Thyroid gland (tissue), 4 donors: ENCODE data around the gene TNFSF13. TPM values are rescaled to one million over a fixed set of nuclear protein-coding genes. Genes with fewer than 3 reads are reported as not detected.

Experiments
- DNase-seq, 2 donors: peaks; one replicate each; pipeline ENCODE4 v3.0.0-alpha.2; 2019
- H3K27ac ChIP-seq, 3 donors: fragments of 200-600 bp; sonication (generic); 1 replicate in 2 of 3; 2 replicates in 1 of 3; pipeline ENCODE4 v1.5.1; 2016 to 2019; ENCODE audit warnings: mild to moderate bottlenecking in 1 of 3, moderate library complexity in 1 of 3
- H3K27me3 ChIP-seq: fragments of 200-600 bp; sonication (generic); one replicate; pipeline ENCODE4 v1.5.1; 2019
- H3K36me3 ChIP-seq, 2 donors: fragments of 200-600 bp; sonication (generic); one replicate each; pipeline ENCODE4 v1.5.1; 2016 to 2019
- H3K4me1 ChIP-seq, 2 donors: fragments of 200-600 bp; sonication (generic); one replicate each; pipeline ENCODE4 v1.5.1; 2017 to 2019
- H3K4me3 ChIP-seq, 3 donors: fragments of 200-600 bp; sonication (generic); replicated peaks in 1 of 3; 1 replicate in 2 of 3; 2 replicates in 1 of 3; pipeline ENCODE4 v1.5.1; 2016; ENCODE audit warnings: mild to moderate bottlenecking in 1 of 3
- H3K9me3 ChIP-seq: fragments of 200-600 bp; sonication (generic); one replicate; pipeline ENCODE4 v1.5.1; 2017
- POLR2A ChIP-seq, 2 donors: fragments of 450-650 bp; IDR thresholded peaks; one replicate each; pipeline ENCODE4 v1.6.1; 2017; ENCODE audit warnings: antibody characterized with exemption in 2 of 2, mild to moderate bottlenecking in 2 of 2, moderate library complexity in 1 of 2
- WGBS, 2 donors: methylation state at CpG; one replicate each; pipeline ENCODE4 v1.1.5; 2017; 5-methylcytosine and 5-hydroxymethylcytosine counted together
- intact Hi-C: fragments of 100-400 bp; cut with DNase I; formaldehyde crosslinking; loops from one replicate; pipeline ENCODE4 v1.15.1; 2023
- total RNA-seq, 4 donors: library from RNA; depleted of rRNA; stranded (reverse); fragments of >200 nt; gene quantifications; one replicate each; pipeline ENCODE4 v1.2.3, GENCODE V29; 2016
- TF ChIP-seq, protein P1 (sequence below), 6 experiments: fragments of 200-600 bp in 3 of 6; fragments of 450-650 bp in 3 of 6; sonication (generic) in 3 of 6; IDR thresholded peaks; one replicate each; pipeline ENCODE4 v1.5.1; 2016 to 2019; ENCODE audit warnings: antibody characterized with exemption in 6 of 6, mild to moderate bottlenecking in 2 of 6, inconsistent platforms in 1 of 6, moderate library complexity in 1 of 6

Gene TNFSF13
- total RNA-seq, 4 donors from 2014 or later, result 11.7 to 32.2 (median 24.8) TPM

DNA sequence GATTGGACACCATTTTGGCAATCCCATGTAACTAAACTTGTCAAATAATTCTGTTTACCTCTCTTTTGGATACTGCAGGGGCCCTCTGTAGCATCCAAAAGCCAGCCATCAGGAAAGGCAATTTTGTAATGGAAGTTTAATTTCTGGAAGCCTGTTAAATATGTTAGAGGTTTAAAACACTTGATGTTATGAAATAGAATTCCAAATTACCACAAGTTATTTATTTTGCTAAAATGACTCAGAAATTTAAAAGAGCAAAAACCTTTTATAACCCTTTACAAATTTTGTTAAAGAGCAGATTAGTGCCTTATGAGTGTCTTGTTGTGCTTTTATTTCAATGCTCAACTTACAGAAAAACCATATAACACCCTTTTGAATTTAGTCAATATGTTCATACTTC is 29.7 kb upstream of the TNFSF13 start:
- no peaks in the 10 kb centered on the region for H3K4me1 ChIP-seq
- no peaks in the 10 kb centered on the region for H3K9me3 ChIP-seq
- intact Hi-C loops, result no loop called here
- no peak for DNase-seq
- no peak overlapping the region for H3K27ac ChIP-seq
- H3K4me3 ChIP-seq, result no peak overlapping the region
- TF ChIP-seq, protein P1, sequence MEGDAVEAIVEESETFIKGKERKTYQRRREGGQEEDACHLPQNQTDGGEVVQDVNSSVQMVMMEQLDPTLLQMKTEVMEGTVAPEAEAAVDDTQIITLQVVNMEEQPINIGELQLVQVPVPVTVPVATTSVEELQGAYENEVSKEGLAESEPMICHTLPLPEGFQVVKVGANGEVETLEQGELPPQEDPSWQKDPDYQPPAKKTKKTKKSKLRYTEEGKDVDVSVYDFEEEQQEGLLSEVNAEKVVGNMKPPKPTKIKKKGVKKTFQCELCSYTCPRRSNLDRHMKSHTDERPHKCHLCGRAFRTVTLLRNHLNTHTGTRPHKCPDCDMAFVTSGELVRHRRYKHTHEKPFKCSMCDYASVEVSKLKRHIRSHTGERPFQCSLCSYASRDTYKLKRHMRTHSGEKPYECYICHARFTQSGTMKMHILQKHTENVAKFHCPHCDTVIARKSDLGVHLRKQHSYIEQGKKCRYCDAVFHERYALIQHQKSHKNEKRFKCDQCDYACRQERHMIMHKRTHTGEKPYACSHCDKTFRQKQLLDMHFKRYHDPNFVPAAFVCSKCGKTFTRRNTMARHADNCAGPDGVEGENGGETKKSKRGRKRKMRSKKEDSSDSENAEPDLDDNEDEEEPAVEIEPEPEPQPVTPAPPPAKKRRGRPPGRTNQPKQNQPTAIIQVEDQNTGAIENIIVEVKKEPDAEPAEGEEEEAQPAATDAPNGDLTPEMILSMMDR (IDR thresholded peaks at IDR 0.05), result no peak
- no peak for TF ChIP-seq POLR2A (IDR thresholded peaks at IDR 0.05)
- H3K36me3 ChIP-seq, result no peaks in the 10 kb centered on the region
- no peaks in the 10 kb centered on the region for H3K27me3 ChIP-seq

DNA sequence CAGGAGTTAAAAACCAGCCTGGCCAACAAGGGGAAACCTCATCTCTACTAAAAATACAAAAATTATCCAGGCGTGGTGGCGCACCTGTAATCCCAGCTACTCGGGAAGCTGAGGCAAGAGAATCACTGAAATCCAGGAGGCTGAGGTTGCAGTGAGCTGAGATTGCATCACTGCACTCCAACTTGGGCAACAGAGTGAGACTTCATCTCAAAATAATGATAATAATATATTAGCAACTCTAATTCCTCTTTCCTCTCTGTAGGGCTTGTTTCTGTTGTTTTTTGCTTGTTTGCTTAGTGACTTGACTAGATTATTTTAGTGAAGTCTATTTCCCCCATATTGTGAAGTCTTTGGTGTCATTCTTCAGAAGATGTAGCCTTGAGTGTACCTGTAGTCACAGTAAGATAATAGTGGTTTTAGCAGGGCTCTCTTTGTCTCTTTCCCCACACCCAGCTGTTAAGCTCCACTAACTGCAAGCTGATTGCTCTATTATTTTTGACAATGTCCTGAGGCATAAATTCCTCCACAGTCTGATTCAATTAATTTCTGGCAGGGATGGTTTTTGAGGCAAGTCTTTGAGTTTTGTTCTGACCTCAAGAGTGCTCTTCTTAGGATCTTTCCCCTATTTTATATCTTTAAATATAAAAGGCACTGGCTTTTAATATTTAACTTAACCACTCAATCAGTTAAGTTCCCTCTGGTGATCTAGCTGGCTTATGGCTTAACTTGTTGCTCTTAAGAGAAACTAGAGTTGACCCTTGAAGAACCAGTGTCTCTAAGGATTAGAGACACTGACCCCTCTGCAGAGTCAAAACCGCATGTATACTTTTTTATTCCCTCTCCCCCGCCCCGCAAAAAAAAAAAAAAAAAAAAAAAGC is 28.3 kb upstream of the TNFSF13 start:
- Histone ChIP-seq H3K4me1 (no peaks in the 10 kb centered on the region), H3K27ac (no peak overlapping the region), H3K36me3 (no peaks in the 10 kb centered on the region), H3K4me3 (no peak overlapping the region), H3K9me3 (no peaks in the 10 kb centered on the region), H3K27me3 (no peaks in the 10 kb centered on the region)
- intact Hi-C loops, result no loop called here
- 80 to 88% methylated on average over 6 of the region's 6 CpGs for WGBS, 2 donors
- DNase-seq, result no peak
- TF ChIP-seq POLR2A (IDR thresholded peaks at IDR 0.05), result no peak

DNA sequence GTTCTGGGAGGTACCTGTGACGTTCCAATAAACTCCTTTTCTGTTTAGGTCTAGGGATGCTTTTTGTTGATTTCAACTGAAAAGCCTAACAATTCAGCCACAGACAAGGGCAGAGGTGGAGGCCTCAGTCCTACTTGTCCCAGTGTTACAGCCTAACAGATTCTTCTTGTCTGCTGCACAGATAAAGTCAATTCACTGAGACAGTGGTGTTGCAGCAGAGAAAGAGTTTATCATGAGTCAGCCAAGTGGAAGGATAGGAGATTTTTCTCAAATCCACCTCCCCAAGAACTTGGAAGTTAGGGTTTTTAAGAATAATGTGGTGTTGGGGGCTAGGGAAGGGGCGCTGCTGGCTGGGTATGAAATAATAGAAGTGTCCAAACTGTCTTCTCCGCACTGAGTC is 20.5 kb upstream of the TNFSF13 start:
- no peak for DNase-seq
- intact Hi-C loops, result no loop called here
- no peaks in the 10 kb centered on the region for H3K9me3 ChIP-seq
- no peak overlapping the region for H3K4me3 ChIP-seq
- no peak overlapping the region for H3K27ac ChIP-seq
- TF ChIP-seq, protein P1 (IDR thresholded peaks at IDR 0.05), result no peak
- no peak for TF ChIP-seq POLR2A (IDR thresholded peaks at IDR 0.05)
- WGBS, 2 donors, result 75 to 87% methylated on average over 3 of the region's 3 CpGs
- no peaks in the 10 kb centered on the region for H3K36me3 ChIP-seq
- H3K4me1 ChIP-seq, result no peaks in the 10 kb centered on the region
- H3K27me3 ChIP-seq, result no peaks in the 10 kb centered on the region

DNA sequence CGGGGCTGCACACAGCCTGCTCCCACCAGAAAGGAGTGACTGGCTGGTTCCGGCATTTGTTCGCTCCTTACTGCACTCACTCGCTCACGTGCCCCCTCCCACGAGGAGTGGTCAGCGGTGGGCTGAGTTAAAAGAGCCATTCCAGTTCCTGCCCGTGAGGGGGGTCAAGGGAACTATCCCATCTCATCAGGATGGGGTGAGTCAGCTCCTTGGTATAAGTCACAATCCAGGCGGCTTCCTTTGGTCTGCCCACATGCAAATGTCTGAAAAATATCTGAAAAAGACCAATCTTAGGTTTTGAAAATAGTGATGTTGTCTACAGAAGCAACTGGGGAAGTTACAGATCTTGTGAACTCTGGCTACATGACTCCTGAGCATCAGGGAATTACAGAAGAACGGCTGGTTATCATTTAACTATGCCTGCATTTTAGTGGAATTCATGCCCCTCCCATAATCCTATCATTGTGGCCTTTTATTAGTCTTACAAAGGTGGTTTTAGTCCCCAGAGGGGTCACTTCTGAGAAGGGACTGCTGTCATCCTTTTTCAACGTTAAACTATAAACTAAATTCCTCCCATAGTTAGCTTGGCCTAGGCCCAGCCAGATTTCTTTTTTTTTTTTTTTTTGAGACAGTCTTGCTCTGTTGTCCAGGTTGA is 19.5 kb upstream of the TNFSF13 start:
- intact Hi-C loops, result no loop called here
- WGBS, 2 donors, result 74 to 80% methylated on average over 11 of the region's 11 CpGs
- Histone ChIP-seq H3K27me3 (no peaks in the 10 kb centered on the region), H3K4me3 (no peak overlapping the region), H3K9me3 (no peaks in the 10 kb centered on the region), H3K27ac (no peak overlapping the region), H3K36me3 (no peaks in the 10 kb centered on the region), H3K4me1 (no peaks in the 10 kb centered on the region)
- TF ChIP-seq, protein P1 (IDR thresholded peaks at IDR 0.05), result no peak
- DNase-seq, result no peak

DNA sequence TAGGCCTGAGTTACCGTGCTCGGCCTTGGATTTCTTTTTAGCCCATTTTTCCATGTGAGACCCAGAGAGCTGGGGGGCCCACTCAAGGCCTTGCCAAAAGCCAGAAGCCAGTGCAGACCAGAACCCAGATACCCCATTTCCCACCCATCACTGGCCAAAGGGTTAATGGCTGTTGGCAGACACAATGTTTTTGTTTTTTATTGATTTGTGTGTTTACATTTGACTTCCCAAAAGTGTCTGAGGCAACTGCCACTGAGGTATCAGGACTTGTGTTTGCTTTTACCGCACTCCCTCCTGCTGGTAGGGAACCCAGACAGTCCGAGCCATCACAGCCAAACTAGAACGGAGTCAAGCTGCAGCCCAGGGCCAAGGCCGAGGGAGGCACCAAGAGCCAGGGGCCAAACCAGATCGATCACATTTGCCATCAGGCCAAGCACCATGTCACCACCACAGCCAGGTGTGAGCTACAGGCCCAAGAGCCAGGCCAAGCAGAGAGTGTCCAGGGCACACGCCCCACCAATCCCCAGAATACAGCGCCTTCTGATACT is 17.4 kb upstream of the TNFSF13 start:
- Histone ChIP-seq H3K27me3 (no peaks in the 10 kb centered on the region), H3K9me3 (no peaks in the 10 kb centered on the region), H3K27ac (no peak overlapping the region), H3K36me3 (no peaks in the 10 kb centered on the region), H3K4me3 (no peak overlapping the region), H3K4me1 (no peaks in the 10 kb centered on the region)
- no peak for TF ChIP-seq POLR2A (IDR thresholded peaks at IDR 0.05)
- TF ChIP-seq, protein P1 (IDR thresholded peaks at IDR 0.05), result no peak
- DNase-seq, result no peak
- WGBS, 2 donors, result 95 to 96% methylated on average over 7 to 8 of the region's 9 CpGs
- intact Hi-C loops, result no loop called here
